NCI-H82 (cell line): Measurements from ENCODE around the gene SLC20A1.
A peak's percentile ranks its signal among the peaks of the same experiment; 100 is the strongest.
"Not testable (repeated sequence)": the region's sequence is repeated elsewhere in the genome, so short reads cannot be mapped to it uniquely, and the experiment has no call there.

Source experiments
- DNase-seq: peaks from one replicate; lab custom pipeline; 2025; lab: John Stamatoyannopoulos, UW

Gene SLC20A1

DNA sequence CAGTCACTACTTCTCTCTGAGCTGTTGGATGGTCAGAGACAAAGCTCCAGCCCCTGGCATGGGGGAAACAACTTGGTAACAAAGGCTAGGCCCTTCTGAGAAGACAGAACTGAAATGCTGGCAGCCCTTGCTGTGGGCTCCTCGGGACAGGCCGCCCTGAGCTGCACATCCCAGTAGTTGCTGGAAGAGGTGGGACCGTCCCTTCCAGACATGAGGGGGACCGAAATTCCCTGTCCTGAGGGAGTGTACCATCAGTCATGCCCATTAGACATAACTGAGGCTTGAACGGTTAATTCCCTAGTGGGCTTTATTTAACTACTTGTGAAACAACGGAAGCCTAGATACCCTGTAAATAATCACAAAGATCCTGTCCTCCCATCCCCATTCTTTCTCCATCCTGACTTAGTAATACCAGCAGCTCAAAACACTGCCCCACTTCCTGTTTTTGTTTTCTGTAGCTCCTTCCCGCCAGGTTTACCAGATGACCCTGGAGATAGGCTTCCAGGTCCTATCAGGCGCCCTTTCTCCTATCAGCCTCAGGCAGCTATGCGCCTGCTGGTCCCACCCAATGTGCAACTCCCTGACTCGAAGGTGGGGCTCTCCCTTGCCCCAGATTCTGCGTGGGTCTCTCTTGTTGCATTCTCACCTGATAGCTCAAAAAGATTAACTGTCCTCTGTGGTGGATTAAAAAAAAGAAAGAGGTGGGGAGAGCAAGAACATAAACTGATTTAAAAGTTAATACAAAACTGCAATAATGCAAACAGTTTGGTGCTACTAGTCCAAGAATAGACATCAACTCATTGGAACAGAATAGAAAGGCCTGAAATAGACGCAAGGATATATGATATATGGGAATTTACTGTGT is 38.0 kb downstream of the SLC20A1 start:
- DNase-seq, result no peak

DNA sequence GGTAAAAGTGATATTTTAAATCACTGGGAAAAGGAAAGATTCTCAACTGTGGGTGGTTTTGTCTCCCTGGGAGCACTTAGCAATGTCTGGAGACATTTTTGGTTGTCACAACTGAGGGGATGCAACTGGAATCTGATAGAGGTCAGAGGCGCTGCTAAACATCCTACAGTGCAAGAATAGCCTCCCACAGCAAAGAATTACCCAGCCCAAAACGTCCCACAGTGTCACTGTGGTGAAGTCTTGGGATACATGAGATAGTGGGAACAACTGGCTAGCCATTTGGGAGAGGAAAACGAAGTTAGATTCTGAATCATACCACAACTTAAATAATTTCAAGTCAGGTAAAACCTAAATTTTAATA is 38.7 kb downstream of the SLC20A1 start:
- DNase-seq, result no peak

DNA sequence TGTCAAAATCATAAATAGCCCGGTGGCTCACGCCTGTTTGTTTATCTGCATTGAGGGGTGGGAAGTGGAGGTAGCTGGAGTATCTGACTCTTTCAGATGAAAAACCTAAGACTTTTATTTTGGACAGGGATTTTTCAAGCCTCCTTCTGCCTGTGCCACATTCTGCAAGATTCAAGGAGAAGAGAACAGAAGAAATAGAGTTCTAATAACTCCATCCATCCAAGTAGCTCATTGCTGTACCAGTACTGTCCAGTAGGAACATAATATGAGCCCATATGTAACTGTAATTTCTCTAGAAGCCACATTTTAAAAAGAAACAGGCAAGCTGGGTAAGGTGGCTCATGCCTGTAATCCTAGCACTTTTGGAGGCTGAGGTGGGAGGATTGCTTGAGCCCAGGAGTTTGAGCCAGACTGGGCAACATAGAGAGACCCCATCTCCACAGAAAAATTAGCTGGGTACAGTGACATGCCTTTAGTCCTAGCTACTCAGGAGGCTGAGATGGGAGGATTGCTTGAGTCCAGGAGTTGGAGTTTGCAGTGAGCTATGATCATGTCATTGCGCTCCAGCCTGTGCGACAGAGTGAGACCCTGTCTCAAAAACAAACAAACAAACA is 39.6 kb downstream of the SLC20A1 start:
- DNase-seq, result no peak

DNA sequence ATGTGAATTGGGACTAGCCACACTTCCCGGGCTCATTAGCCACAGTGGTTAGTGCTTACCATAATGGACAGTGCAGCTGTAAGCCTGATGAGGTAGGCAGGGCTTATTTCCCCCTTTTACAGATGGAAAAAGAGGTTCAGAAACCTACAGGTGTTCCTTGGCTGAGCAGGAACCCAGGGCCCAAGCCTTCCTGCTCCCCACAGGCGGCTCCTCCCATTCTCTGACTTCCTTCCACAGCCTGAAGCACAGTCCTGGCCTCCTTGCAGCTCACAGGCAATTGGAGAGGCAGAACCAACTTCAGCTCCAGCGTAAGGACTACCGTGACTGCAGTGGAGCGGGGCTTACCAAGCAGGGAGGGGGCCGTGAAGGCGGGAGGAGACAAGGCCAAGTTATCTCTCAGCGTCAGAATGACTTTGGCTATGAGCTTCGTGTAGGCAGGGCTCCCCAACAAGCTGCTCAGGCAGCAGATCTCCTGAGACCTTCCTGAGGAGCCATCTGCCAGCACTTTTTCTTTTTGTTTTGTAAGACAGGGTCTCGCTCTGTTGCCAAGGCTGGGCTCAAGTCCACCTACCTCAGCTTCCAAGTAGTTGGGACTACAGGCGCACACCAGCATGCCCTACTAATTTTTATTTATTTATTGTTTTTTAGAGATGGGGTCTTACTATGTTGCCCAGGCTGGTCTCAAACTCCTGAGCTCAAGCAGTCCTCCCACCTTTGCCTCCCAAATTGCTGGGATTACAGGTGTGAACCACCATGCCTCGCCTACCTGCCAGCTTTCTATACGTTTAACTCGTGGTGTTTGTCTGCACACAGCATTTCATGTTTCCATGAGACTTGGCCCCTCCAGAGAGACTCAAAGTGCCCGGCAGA is 40.8 kb downstream of the SLC20A1 start:
- DNase-seq, result peak; percentile 13

- DNase-seq, result no peak
These were observed 41.8 kb downstream of the SLC20A1 start for GRCh38 chr2:112687522-112687921.

DNA sequence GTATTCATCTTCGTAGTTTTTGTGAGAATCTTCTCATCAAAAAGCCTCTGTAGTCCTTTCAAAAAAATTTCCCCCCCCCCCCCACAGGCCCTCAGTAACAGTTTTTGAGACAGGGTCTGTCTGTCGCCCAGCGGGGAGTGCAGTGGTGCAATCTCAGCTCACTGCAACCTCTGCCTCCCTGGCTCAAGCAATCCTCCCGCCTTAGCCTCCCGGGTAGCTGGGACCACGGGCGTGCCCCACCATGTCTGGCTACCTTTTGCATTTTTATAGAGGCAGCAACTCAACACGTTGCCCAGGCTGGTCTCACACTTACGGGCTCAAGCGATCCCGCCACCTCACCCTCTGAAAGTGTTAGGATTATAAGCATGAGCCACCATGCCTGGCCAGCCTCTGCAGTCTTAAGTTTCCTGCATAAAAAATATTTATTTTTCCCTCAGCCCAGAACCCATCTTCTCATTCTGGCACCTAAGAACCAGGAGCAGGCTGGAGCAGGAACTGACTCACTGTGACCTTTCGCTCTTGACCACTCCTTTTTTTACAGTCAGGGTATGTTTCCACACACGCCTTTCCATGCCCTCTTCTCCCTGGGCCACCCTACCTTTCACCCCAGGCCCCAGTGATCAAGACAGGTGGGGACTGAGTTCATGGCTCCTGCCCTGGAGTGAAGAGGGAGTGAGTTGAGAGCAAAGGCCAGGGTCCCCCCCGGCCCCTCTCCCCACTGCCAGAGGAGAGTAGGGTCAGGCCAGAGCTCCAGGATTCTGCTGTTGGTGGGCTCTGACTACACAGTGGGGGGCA is 42.5 kb downstream of the SLC20A1 start:
- no peak for DNase-seq

- peak; percentile 76 for DNase-seq
These were observed 45.2 kb downstream of the SLC20A1 start for GRCh38 chr2:112690853-112691401.

DNA sequence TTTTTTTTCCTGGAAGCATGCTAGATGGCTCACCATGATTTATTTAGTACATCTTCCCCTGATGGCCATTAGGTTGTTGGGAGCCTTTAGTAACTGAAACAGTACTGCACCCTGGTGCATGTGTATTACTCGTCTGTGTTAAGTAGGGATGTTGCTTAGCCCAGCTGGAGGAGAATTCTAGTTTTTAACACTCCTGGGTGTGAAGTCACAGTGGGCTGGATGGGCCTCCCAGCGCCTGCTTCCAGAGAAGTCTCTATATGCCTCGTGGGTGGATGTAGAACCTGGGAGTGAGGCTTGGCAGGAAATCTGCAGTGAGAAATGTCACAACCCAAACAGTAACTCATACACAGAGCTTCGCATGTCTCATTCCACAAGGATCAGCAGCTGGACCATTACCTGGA is 46.1 kb downstream of the SLC20A1 start:
- DNase-seq, result no peak

DNA sequence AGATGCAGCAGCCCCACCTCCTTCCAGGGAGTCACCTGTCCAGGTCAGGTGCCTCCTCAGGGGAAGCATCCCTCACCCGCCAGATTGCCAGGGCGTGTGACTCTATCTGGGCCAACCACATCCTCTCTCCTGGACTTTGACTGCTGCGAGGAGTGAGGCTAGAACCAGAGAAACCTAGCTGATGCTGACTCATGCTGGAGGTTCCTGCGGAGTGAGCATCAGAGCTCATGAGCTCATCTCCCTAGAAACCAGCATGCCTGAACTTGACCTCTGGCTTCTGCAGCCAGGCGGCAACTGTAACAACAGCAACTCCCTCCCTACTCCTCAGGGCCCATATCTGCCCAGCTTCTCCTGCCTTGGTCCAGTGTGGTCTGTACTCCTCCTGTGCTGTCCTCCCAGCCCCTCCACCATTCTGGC is 46.8 kb downstream of the SLC20A1 start:
- DNase-seq, result no peak

GRCh38 chr2:112692918-112693317 is 47.2 kb downstream of the SLC20A1 start:
- no peak for DNase-seq

GRCh38 chr2:112693596-112693995 is 47.9 kb downstream of the SLC20A1 start:
- DNase-seq, result no peak

DNA sequence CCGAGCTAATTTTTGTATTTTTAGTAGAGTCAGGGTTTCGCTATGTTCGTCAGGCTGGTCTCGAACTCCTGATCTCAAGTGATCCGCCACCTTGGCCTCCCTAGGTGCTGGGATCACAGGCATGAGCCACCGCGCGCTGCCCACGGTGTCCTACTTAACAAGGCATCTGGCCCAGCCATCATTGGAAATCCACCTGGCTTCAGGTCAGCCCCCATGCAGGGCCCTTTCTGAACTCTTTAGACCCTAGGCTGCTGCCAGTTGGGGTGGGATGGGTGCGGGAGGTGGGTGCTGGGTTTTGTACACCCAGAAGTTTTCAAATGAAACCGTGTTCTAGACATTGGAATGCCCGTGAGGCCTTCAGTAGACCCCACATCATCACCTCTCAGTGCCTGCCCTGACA is 48.4 kb downstream of the SLC20A1 start:
- no peak for DNase-seq

- no peak for DNase-seq
These were observed 53.2 kb downstream of the SLC20A1 start for GRCh38 chr2:112698834-112699515.

DNA sequence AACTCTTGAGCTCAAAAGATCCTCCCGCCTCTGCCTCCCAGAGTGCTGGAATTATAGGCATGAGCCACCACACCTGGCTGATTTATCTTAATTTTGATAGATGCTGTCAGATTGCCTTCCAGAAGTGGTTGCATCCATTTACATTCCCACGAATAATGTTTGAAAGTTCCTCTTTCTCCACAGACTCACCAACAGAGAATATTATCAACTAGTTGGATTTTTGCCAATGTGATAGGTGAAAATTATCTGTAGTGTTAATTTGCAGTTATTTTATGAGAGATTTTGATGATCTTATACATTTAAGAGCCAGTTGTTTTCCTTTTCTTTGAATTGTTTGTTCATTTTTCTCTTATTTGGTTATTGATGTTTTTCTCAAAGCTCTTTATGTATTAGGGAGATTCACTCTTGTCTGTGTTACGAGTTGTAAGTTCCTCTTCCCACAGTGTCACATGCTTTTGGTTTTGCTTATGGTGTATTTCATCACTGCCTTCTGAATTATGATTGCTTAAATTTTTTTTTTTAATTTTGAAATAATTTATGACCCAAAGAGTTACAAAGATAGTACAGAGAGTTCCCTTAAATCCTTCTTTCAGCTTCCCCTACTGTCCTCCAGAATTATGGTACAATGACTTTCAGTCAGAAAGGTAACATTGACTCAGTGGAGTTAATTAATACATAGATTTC is 54.4 kb downstream of the SLC20A1 start:
- DNase-seq, result no peak

GRCh38 chr2:112701052-112701451 is 55.3 kb downstream of the SLC20A1 start:
- no peak for DNase-seq

GRCh38 chr2:112703684-112704083 is 57.9 kb downstream of the SLC20A1 start:
- DNase-seq, result no peak

DNA sequence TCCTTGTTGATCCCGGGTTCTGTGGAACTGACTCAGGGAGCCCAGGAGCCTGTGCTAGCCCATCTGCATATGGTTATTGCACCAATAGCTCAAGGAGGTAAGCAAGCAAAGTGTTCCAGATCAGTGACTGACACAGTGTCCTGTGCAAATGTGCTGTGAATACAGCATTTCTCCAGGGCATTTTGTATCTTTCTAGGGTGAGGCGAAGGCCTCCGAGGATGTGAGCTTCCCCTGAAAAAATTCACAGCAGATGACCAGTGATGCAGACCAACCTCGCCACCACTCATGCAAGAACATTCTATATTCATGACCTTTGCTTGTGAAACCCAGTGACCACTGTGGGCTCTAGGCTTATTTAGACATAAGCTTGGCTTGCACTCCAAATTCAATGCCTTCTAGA is 59.8 kb downstream of the SLC20A1 start:
- no peak for DNase-seq

- no peak for DNase-seq
These were observed 60.5 kb downstream of the SLC20A1 start for GRCh38 chr2:112706170-112706664.

- DNase-seq, result not testable (repeated sequence)
These were observed 61.2 kb downstream of the SLC20A1 start for GRCh38 chr2:112706947-112707346.

- DNase-seq, result no peak
These were observed 63.2 kb downstream of the SLC20A1 start for GRCh38 chr2:112708968-112709367.
